Lung (tissue), 12 donors: Measurements from ENCODE around the gene AKIP1. TPM values are rescaled to one million over a fixed set of nuclear protein-coding genes. Genes with fewer than 3 reads are reported as not detected.

Experiments used
- ATAC-seq: fragments of 200-7000 bp; cut with Tn5 transposase; one replicate; pipeline ENCODE4 v1.9.1; 2020; ENCODE audit warnings: moderate number of reproducible peaks; ENCODE audit not compliant: insufficient read depth, low FRiP score
- DNase-seq, 3 donors: peaks; one replicate each; pipeline ENCODE4 v3.0.0-alpha.2; 2013 to 2017
- H3K27ac ChIP-seq, 2 donors: one replicate each; pipeline ENCODE4 v1.5.1; 2013; ENCODE audit warnings: mild to moderate bottlenecking in 2 of 2, moderate library complexity in 2 of 2, control low read depth in 1 of 2, inconsistent platforms in 1 of 2, low read depth in 1 of 2, low read length in 1 of 2
- H3K27me3 ChIP-seq, 3 donors: one replicate each; pipeline ENCODE4 v1.5.1; 2013; ENCODE audit warnings: low read length in 2 of 3; ENCODE audit not compliant: control insufficient read depth in 3 of 3, insufficient read depth in 3 of 3
- H3K36me3 ChIP-seq, 4 donors: one replicate each; pipeline ENCODE4 v1.5.1; 2013; ENCODE audit warnings: low read length in 4 of 4, mild to moderate bottlenecking in 1 of 4, moderate library complexity in 1 of 4; ENCODE audit not compliant: control insufficient read depth in 4 of 4, insufficient read depth in 4 of 4
- H3K4me1 ChIP-seq, 5 donors: one replicate each; pipeline ENCODE4 v1.5.1; 2013; ENCODE audit warnings: low read length in 5 of 5, mild to moderate bottlenecking in 2 of 5, moderate library complexity in 1 of 5; ENCODE audit not compliant: control insufficient read depth in 5 of 5, insufficient read depth in 5 of 5
- H3K4me3 ChIP-seq: one replicate; pipeline ENCODE4 v1.5.1; 2013; ENCODE audit warnings: mild to moderate bottlenecking, control low read depth, moderate library complexity
- H3K9ac ChIP-seq, 2 donors: one replicate each; pipeline ENCODE4 v1.5.1; 2013; ENCODE audit warnings: low read length in 2 of 2, control low read depth in 1 of 2; ENCODE audit not compliant: insufficient read depth in 1 of 2
- H3K9me3 ChIP-seq, 4 donors: one replicate each; pipeline ENCODE4 v1.5.1; 2013; ENCODE audit warnings: low read length in 3 of 4, mild to moderate bottlenecking in 1 of 4, moderate library complexity in 1 of 4; ENCODE audit not compliant: control insufficient read depth in 4 of 4, insufficient read depth in 3 of 4
- WGBS, 2 donors: extraction: QIAGEN DNeasy Blood & Tissue Kit; methylation state at CpG; one replicate each; pipeline ENCODE4 v1.1.7; 2013; 5-methylcytosine and 5-hydroxymethylcytosine counted together
- polyA plus RNA-seq, 2 donors: library from polyadenylated mRNA; stranded (reverse); fragments of 200-250 nt; gene quantifications; one replicate each; pipeline ENCODE4 v1.2.1, GENCODE V29; 2013
- total RNA-seq, 2 donors: library from RNA; depleted of rRNA in 1 of 2; stranded (reverse); fragments of >200 nt in 1 of 2; gene quantifications; one replicate each; pipeline ENCODE4 v1.2.1, GENCODE V29; 2014 to 2021
- TF ChIP-seq, protein P1 (sequence below): IDR thresholded peaks from 2 replicates; pipeline ENCODE4 v1.5.1; 2012; ENCODE audit warnings: mild to moderate bottlenecking; ENCODE audit errors: control extremely low read depth, extremely low read depth
- donor health status: control.
- donor health status: control.
- donor health status: Bipolar disorder and iron deficiency.
- donor health status: healthy.
- donor health status: DM: yes; HTN: yes; CAD: no.

Gene AKIP1
- total and polyA plus RNA-seq, 4 donors = 15.6 to 27.2 (median 18.1) TPM

DNA sequence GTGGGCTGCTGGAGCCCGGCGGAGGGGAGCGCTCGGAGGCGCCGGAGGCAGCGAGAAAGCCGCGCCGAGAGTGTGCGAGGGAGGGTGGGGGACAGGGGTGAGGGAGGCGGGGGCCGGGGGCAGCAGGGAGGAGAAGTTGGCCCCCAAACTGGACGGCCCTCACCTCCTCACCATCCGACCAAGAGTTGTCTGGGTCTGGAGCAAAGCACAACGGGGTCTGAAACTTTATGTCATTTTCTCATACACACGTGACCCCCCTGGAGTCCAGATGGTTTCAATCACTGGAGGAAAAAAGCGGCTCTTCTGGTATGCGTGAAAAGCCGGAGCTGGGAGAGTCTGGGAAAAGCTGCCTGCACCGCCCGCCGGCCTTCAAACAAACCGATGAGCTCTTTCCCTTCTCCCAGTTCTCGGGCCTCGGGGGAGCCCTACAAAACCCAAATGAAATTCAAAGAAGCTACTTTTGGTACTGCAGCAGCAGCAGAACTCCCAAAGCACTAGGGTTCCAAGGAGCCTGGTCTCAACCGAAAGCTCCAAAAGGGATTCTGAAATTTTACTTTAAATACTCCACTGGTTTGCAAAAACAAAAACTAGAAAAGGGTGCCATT lies 39.7 kb upstream of the AKIP1 start:
- no peaks in the 10 kb centered on the region for H3K9me3 ChIP-seq
- H3K4me3 ChIP-seq = peak overlapping the region; percentile 68
- 3 to 5% methylated on average over 17 to 27 of the region's 27 CpGs for WGBS, 2 donors
- peaks cover 3 to 56% (median 9%) of the 10 kb centered on the region in 5 donors for H3K4me1 ChIP-seq
- peak overlapping the region in 1 of 2 donors; percentile 58 for H3K9ac ChIP-seq
- peak; percentile 95 to 99 (median 99) for DNase-seq
- peaks cover 0 to 2% (median 0%) of the 10 kb centered on the region in 3 donors for H3K27me3 ChIP-seq
- ATAC-seq = peak; percentile 66
- TF ChIP-seq, protein P1, sequence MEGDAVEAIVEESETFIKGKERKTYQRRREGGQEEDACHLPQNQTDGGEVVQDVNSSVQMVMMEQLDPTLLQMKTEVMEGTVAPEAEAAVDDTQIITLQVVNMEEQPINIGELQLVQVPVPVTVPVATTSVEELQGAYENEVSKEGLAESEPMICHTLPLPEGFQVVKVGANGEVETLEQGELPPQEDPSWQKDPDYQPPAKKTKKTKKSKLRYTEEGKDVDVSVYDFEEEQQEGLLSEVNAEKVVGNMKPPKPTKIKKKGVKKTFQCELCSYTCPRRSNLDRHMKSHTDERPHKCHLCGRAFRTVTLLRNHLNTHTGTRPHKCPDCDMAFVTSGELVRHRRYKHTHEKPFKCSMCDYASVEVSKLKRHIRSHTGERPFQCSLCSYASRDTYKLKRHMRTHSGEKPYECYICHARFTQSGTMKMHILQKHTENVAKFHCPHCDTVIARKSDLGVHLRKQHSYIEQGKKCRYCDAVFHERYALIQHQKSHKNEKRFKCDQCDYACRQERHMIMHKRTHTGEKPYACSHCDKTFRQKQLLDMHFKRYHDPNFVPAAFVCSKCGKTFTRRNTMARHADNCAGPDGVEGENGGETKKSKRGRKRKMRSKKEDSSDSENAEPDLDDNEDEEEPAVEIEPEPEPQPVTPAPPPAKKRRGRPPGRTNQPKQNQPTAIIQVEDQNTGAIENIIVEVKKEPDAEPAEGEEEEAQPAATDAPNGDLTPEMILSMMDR = no peak
- H3K27ac ChIP-seq = peak overlapping the region; percentile 85 to 91
- no peaks in the 10 kb centered on the region for H3K36me3 ChIP-seq

DNA sequence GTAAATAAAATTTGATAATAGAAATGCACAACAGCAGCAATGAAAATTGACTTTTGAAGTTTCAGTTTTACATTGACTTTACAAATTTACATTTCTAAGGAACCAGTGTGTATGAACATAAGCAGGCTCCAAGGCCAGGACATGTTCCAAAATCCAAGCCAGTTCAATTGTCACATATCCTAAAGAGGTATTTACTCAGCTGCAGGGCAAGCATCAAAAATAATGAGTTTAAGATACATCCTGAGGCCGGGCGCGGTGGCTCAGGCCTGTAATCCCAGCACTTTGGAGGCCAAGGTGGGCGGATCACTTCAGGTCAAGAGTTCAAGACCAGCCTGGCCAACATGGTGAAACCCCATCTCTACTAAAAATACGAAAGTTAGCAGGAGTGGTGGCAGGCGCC lies 39.0 kb upstream of the AKIP1 start:
- Histone ChIP-seq H3K4me3 (no peak overlapping the region), H3K9me3 (no peaks in the 10 kb centered on the region), H3K4me1 (peaks cover 2 to 52% (median 9%) of the 10 kb centered on the region in 5 donors), H3K27me3 (peaks cover 0 to 2% (median 0%) of the 10 kb centered on the region in 3 donors), H3K36me3 (no peaks in the 10 kb centered on the region), H3K9ac (peak overlapping the region in 1 of 2 donors; percentile 38), H3K27ac (no peak overlapping the region)
- ATAC-seq = no peak
- WGBS, 2 donors = 88 to 94% methylated on average over 6 of the region's 6 CpGs
- TF ChIP-seq, protein P1 = no peak
- DNase-seq = peak in 1 of 3 donors; percentile 37

DNA sequence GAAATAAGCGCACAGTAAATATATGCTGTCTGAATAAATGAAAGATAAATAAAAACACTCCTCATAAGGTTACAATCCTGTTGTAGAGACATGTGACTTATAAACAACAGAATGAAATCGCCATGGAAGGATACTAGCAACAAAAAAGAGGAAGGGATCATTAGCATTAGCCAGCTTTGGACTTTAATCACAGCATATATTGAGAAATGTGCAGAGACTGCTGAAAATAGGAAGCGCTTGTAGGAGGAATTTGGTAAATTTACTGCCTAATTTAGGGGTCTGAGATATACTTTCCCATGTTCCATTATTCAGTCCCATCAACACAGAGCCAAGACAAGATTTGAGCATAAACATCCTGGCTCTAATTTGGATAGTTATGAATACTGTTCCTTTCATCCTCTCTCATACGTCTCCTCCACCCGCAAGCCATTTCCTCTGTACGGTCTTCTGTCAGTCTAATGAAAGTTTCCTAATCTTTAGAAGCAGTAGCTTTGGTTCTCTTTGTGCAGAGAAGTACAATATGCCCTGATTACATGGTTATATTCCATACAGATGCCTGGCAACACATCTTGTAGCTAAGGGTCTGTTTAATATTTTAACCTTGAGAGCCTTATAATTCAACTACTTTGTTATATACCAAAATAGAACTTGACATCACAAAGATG lies 37.1 kb upstream of the AKIP1 start:
- Histone ChIP-seq H3K9ac (no peak overlapping the region), H3K4me1 (peaks cover 0 to 40% (median 4%) of the 10 kb centered on the region in 5 donors), H3K27me3 (peaks cover 0 to 2% (median 0%) of the 10 kb centered on the region in 3 donors), H3K4me3 (no peak overlapping the region), H3K9me3 (no peaks in the 10 kb centered on the region), H3K27ac (no peak overlapping the region), H3K36me3 (no peaks in the 10 kb centered on the region)
- 18 to 39% methylated on average over 6 of the region's 6 CpGs for WGBS, 2 donors
- ATAC-seq (no peak), DNase-seq (peak; percentile 25 to 84 (median 80))
- TF ChIP-seq, protein P1 = no peak
